DND-41 (cell line): ENCODE results near the gene ZNRF1.

ENCODE experiments used
- ATAC-seq: fragments of 200-7000 bp; cut with Tn5 transposase; 3 replicates; pipeline ENCODE4 v1.9.1; 2021; ENCODE audit warnings: low read depth; ENCODE audit not compliant: insufficient read depth
- DNase-seq: peaks from one replicate; pipeline ENCODE4 v3.0.0-alpha.2; 2020
- H2AFZ ChIP-seq: 2 replicates; pipeline ENCODE4 v1.6.0; 2012; ENCODE audit warnings: low read depth, low read length
- H3K27ac ChIP-seq: 2 replicates; pipeline ENCODE4 v1.5.1; 2012; ENCODE audit warnings: low read length, inconsistent platforms
- H3K27me3 ChIP-seq: fragments of 200-600 bp; sonication (generic); 2 replicates; pipeline ENCODE4 v1.6.0; 2012; ENCODE audit warnings: low read length, mild to moderate bottlenecking, inconsistent platforms; ENCODE audit not compliant: insufficient read depth, poor library complexity
- H3K36me3 ChIP-seq: 2 replicates; pipeline ENCODE4 v1.5.1; 2012; ENCODE audit warnings: low read length, inconsistent platforms; ENCODE audit not compliant: insufficient read depth
- H3K4me1 ChIP-seq: 2 replicates; pipeline ENCODE4 v1.5.1; 2012; ENCODE audit warnings: mild to moderate bottlenecking, low read length; ENCODE audit not compliant: insufficient read depth
- H3K4me2 ChIP-seq: 2 replicates; pipeline ENCODE4 v1.6.0; 2012; ENCODE audit warnings: mild to moderate bottlenecking, moderate library complexity, low read length, inconsistent platforms; ENCODE audit not compliant: insufficient read depth
- H3K4me3 ChIP-seq, 2 experiments: fragments of 200-600 bp in 1 of 2; shearing (Covaris generic) in 1 of 2; 2 replicates each; pipeline ENCODE4 v1.5.1; 2012 to 2016; ENCODE audit warnings: inconsistent platforms in 2 of 2, low read length in 2 of 2, mild to moderate bottlenecking in 2 of 2, low read depth in 1 of 2, moderate library complexity in 1 of 2
- H3K79me2 ChIP-seq: 2 replicates; pipeline ENCODE4 v1.6.0; 2012; ENCODE audit warnings: low read length, inconsistent platforms; ENCODE audit not compliant: insufficient read depth
- H3K9ac ChIP-seq: 2 replicates; pipeline ENCODE4 v1.6.0; 2012; ENCODE audit warnings: low read depth, mild to moderate bottlenecking, inconsistent platforms, low read length, moderate library complexity
- H3K9me3 ChIP-seq: 2 replicates; pipeline ENCODE4 v1.5.1; 2012; ENCODE audit warnings: low read length, moderate library complexity, mild to moderate bottlenecking, inconsistent platforms; ENCODE audit not compliant: insufficient read depth, severe bottlenecking
- H4K20me1 ChIP-seq: 2 replicates; pipeline ENCODE4 v1.6.0; 2012; ENCODE audit warnings: low read length; ENCODE audit not compliant: insufficient read depth
- CTCF ChIP-seq: IDR thresholded peaks from 2 replicates; pipeline ENCODE4 v1.5.1; 2012; ENCODE audit warnings: borderline replicate concordance, low read length, moderate library complexity, mild to moderate bottlenecking; ENCODE audit not compliant: poor library complexity, severe bottlenecking; ENCODE audit errors: extremely low read depth
- EZH2 ChIP-seq: IDR thresholded peaks from 3 replicates; pipeline ENCODE4 v1.6.1; 2012; ENCODE audit warnings: borderline replicate concordance, low read depth, mild to moderate bottlenecking, moderate library complexity, low read length, inconsistent platforms; ENCODE audit not compliant: severe bottlenecking

ZNRF1 gene

DNA sequence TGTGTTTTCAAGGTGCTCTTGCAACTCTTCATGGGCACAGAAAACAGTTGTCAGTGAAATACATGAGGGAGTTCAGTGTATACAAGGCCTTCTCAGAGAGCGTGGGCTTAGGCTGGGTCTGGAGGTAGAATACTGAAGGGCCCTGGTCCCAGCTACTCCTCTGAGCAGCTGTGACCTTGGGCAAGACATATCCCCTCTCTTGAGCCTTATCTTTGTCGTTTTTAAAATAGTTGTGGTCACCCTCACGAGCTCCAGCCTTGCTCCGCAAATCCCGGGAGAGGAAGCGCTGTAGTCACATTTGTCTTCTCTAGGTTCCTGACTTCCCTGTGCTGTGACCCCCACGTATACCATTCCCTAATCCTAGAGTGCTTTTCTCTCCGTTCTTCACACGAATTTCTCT, 3.6 kb downstream of the ZNRF1 start:
- ATAC-seq (no peak), DNase-seq (no peak)
- Histone ChIP-seq H3K4me1 (peaks cover 72% of the 10 kb centered on the region), H4K20me1 (peaks cover 81% of the 10 kb centered on the region), H3K36me3 (peaks cover 71% of the 10 kb centered on the region), H3K4me2 (peak overlapping the region; percentile 91), H3K27ac (peak overlapping the region; percentile 85), H2AFZ (no peak overlapping the region), H3K4me3 (peak overlapping the region; percentile 84 to 94; a peak in 3 of 4 replicates), H3K9ac (peak overlapping the region; percentile 83), H3K27me3 (no peaks in the 10 kb centered on the region), H3K79me2 (peaks cover 86% of the 10 kb centered on the region), H3K9me3 (no peaks in the 10 kb centered on the region)
- TF ChIP-seq EZH2 (no peak), CTCF (no peak)

DNA sequence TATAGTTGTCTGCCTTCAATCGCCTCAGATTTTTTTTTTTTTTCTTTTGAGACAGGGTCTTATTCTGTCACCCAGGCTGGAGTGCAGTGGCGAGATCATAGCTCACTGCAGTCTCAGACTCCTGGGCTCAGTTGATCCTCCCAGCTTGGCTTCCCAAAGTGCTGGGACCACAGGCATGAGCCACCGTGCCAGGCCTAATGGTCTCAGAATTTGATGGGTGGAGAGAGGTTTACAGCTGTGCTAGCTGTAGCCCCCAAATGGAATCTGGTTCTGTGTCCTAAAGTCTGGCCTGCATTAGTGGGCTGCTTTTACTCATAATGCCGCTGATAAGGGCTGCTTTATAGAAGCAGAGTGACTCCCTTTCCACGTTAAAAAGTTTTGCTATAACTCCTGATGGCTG, 5.1 kb downstream of the ZNRF1 start:
- H3K79me2 ChIP-seq = peaks cover 100% of the 10 kb centered on the region
- H3K4me1 ChIP-seq = peaks cover 77% of the 10 kb centered on the region
- no peaks in the 10 kb centered on the region for H3K9me3 ChIP-seq
- peak overlapping the region in 1 of 2 experiments; percentile 94; a peak in 1 of 4 replicates for H3K4me3 ChIP-seq
- H4K20me1 ChIP-seq = peaks cover 94% of the 10 kb centered on the region
- no peak overlapping the region for H3K9ac ChIP-seq
- H3K4me2 ChIP-seq = peak overlapping the region; percentile 91
- no peaks in the 10 kb centered on the region for H3K27me3 ChIP-seq
- TF ChIP-seq CTCF = no peak
- TF ChIP-seq EZH2 = no peak
- H2AFZ ChIP-seq = no peak overlapping the region
- ATAC-seq = no peak
- H3K27ac ChIP-seq = peak overlapping the region; percentile 85; the same call in 1 of the 2 replicates
- no peak for DNase-seq
- peaks cover 77% of the 10 kb centered on the region for H3K36me3 ChIP-seq

DNA sequence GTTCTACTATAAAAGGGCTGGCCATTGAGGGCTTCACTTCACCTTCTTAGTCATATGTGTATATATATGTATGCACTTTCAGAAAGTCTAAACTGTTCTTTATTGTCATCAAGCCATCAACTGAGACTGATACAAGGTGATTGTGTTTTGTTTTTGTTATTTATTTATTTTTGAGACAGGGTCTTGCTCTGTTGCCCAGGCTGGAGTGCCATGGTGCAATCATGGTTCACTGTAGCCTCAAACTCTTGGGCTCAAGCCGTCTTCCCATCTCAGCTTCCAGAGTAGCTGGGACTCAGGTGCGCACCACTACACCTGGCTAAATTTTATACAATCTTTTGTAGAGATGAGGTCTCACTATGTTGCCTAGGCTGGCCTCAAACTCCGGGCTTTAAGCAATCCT, 5.6 kb downstream of the ZNRF1 start:
- TF ChIP-seq CTCF = no peak
- TF ChIP-seq EZH2 = no peak
- Histone ChIP-seq H3K4me3 (peak overlapping the region in 1 of 2 experiments; percentile 94; a peak in 2 of 4 replicates), H3K79me2 (peaks cover 100% of the 10 kb centered on the region), H4K20me1 (peaks cover 98% of the 10 kb centered on the region), H3K36me3 (peaks cover 77% of the 10 kb centered on the region), H3K27ac (no peak overlapping the region), H3K9ac (no peak overlapping the region), H3K4me2 (peak overlapping the region; percentile 91), H3K27me3 (no peaks in the 10 kb centered on the region), H3K9me3 (no peaks in the 10 kb centered on the region), H2AFZ (no peak overlapping the region), H3K4me1 (peaks cover 79% of the 10 kb centered on the region)
- no peak for DNase-seq
- no peak for ATAC-seq
